GM12878 (cell line): Measurements from ENCODE around the gene REN. TPM values are rescaled to one million over a fixed set of nuclear protein-coding genes. Genes with fewer than 3 reads are reported as not detected.

Experiments used
- BCL11A ChIP-seq: IDR thresholded peaks from 2 replicates; pipeline ENCODE4 v1.6.1; 2011; ENCODE audit warnings: low read depth, low read length
- HDAC2 ChIP-seq: fragments of 200-600 bp; sonication (generic); IDR thresholded peaks from 2 replicates; pipeline ENCODE4 v1.6.1; 2017
- IKZF2 ChIP-seq, 2 experiments: fragments of 450-650 bp; IDR thresholded peaks; 2 replicates each; pipeline ENCODE4 v1.6.1; 2017; ENCODE audit warnings: mild to moderate bottlenecking in 2 of 2, moderate library complexity in 2 of 2
- KAT2A ChIP-seq: conservative IDR thresholded peaks from 2 replicates; pipeline ENCODE4 v1.6.1; 2011; ENCODE audit warnings: low read depth, low read length; ENCODE audit not compliant: control insufficient read depth
- MEF2B ChIP-seq: fragments of 450-650 bp; IDR thresholded peaks from 2 replicates; pipeline ENCODE4 v1.6.1; 2018; ENCODE audit warnings: mild to moderate bottlenecking, moderate library complexity; ENCODE audit not compliant: partially characterized antibody, poor library complexity, severe bottlenecking
- MTA2 ChIP-seq: fragments of 450-650 bp; IDR thresholded peaks from 2 replicates; pipeline ENCODE4 v1.6.1; 2016; ENCODE audit warnings: low read depth, mild to moderate bottlenecking, moderate library complexity
- POLR2A ChIP-seq: IDR thresholded peaks from 2 replicates; pipeline ENCODE4 v1.6.1; 2011; ENCODE audit warnings: low read depth, mild to moderate bottlenecking, low read length
- SMC3 ChIP-seq: IDR thresholded peaks from 2 replicates; pipeline ENCODE4 v1.6.1; 2011; ENCODE audit warnings: low read length, improper control_type of control experiment, borderline replicate concordance
- SREBF2 ChIP-seq: IDR thresholded peaks from 2 replicates; pipeline ENCODE4 v1.6.1; 2012; ENCODE audit warnings: mild to moderate bottlenecking, low read length
- ZZZ3 ChIP-seq: IDR thresholded peaks from 2 replicates; pipeline ENCODE4 v1.6.1; 2011; ENCODE audit warnings: low read depth; ENCODE audit not compliant: control insufficient read depth, insufficient read length
- polyA plus RNA-seq, 11 experiments: library from polyadenylated mRNA; depleted of rRNA in 4 of 11; unstranded in 6 of 11; stranded (reverse) in 5 of 11; fragments of >200 nt; fragmentation: Nextera tagmentation in 4 of 11; fragmentation: Illumina TruSeq in 1 of 11; extraction: Ambion mirVana in 4 of 11; extraction: Trizol in 1 of 11; gene quantifications; 1 replicate in 1 of 11; 2 replicates in 10 of 11; pipeline versions ENCODE4 v1.2.1 to v1.2.3, GENCODE V29; 2011 to 2016; ENCODE audit warnings: inconsistent platforms in 2 of 11, missing spikeins in 2 of 11, low read depth in 1 of 11
- total RNA-seq, 4 experiments: library from RNA; depleted of rRNA in 3 of 4; stranded (reverse); fragments of >200 nt in 3 of 4; fragmentation: Illumina TruSeq in 1 of 4; extraction: Trizol in 1 of 4; gene quantifications; 2 replicates each; pipeline versions ENCODE4 v1.2.1 to v1.2.3, GENCODE V29; 2013 to 2021
- TF ChIP-seq, protein P1 (sequence below): IDR thresholded peaks from 2 replicates; pipeline ENCODE4 v1.6.1; 2012; ENCODE audit warnings: improper control_type of control experiment, low read depth, low read length; ENCODE audit not compliant: insufficient replicate concordance
- TF ChIP-seq, protein P2 (sequence below): fragments of 450-650 bp; IDR thresholded peaks from 2 replicates; pipeline ENCODE4 v1.6.1; 2018; ENCODE audit warnings: mild to moderate bottlenecking, low read depth, moderate library complexity; ENCODE audit not compliant: partially characterized antibody
- TF ChIP-seq, protein P3 (sequence below): IDR thresholded peaks from 2 replicates; pipeline ENCODE4 v1.6.1; 2011; ENCODE audit warnings: borderline replicate concordance, low read depth, mild to moderate bottlenecking, moderate library complexity, mixed read lengths, low read length; ENCODE audit not compliant: insufficient read depth; ENCODE audit errors: extremely low read length

REN gene
- total and polyA plus RNA-seq, 10 of the 15 experiments (the other 5 are each of a cell fraction or from before 2014, with no cell fraction given), result not detected

DNA sequence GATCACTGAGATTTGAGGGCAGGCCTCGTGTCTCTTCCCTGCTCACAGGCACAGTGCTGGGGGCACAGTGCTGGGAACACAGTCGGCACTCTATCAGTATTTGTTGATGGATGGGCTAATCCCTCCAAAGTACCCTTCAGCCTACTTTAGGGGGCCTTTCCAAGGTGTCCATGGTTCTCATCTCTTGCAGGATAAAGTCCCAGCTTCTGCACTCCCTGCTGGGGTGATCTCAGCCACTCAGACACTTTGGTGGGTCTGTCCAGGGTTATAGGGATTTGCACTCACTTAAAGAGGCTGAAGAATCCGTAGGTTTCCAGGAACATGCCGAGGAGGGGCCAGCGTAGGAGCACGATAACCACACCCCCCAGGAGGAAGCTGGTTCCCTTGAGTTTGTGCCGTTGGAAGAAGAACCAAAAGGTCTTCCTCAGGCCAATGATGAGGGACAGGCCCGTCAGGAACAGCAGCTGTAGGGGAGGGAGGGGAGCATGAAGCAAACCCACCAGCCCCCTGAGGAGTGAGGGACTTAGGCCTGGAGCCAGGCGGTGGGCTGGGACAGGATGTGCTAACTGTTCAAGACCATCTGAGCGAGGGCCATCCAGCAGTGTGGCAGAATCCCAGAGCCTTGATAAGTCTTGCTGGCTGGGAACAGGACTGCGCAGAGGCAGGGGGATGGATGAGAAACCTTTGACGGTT, 35.4 kb upstream of the REN start (continued):
- TF ChIP-seq, protein P1, sequence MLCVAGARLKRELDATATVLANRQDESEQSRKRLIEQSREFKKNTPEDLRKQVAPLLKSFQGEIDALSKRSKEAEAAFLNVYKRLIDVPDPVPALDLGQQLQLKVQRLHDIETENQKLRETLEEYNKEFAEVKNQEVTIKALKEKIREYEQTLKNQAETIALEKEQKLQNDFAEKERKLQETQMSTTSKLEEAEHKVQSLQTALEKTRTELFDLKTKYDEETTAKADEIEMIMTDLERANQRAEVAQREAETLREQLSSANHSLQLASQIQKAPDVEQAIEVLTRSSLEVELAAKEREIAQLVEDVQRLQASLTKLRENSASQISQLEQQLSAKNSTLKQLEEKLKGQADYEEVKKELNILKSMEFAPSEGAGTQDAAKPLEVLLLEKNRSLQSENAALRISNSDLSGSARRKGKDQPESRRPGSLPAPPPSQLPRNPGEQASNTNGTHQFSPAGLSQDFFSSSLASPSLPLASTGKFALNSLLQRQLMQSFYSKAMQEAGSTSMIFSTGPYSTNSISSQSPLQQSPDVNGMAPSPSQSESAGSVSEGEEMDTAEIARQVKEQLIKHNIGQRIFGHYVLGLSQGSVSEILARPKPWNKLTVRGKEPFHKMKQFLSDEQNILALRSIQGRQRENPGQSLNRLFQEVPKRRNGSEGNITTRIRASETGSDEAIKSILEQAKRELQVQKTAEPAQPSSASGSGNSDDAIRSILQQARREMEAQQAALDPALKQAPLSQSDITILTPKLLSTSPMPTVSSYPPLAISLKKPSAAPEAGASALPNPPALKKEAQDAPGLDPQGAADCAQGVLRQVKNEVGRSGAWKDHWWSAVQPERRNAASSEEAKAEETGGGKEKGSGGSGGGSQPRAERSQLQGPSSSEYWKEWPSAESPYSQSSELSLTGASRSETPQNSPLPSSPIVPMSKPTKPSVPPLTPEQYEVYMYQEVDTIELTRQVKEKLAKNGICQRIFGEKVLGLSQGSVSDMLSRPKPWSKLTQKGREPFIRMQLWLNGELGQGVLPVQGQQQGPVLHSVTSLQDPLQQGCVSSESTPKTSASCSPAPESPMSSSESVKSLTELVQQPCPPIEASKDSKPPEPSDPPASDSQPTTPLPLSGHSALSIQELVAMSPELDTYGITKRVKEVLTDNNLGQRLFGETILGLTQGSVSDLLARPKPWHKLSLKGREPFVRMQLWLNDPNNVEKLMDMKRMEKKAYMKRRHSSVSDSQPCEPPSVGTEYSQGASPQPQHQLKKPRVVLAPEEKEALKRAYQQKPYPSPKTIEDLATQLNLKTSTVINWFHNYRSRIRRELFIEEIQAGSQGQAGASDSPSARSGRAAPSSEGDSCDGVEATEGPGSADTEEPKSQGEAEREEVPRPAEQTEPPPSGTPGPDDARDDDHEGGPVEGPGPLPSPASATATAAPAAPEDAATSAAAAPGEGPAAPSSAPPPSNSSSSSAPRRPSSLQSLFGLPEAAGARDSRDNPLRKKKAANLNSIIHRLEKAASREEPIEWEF, result no peak
- TF ChIP-seq MTA2 (no peak), IKZF2 (IDR thresholded peaks at IDR 0.05) (no peak), POLR2A (no peak), MEF2B (no peak), BCL11A (no peak), SMC3 (no peak), SREBF2 (no peak), KAT2A (no peak), HDAC2 (no peak), ZZZ3 (no peak)
- TF ChIP-seq, protein P2, sequence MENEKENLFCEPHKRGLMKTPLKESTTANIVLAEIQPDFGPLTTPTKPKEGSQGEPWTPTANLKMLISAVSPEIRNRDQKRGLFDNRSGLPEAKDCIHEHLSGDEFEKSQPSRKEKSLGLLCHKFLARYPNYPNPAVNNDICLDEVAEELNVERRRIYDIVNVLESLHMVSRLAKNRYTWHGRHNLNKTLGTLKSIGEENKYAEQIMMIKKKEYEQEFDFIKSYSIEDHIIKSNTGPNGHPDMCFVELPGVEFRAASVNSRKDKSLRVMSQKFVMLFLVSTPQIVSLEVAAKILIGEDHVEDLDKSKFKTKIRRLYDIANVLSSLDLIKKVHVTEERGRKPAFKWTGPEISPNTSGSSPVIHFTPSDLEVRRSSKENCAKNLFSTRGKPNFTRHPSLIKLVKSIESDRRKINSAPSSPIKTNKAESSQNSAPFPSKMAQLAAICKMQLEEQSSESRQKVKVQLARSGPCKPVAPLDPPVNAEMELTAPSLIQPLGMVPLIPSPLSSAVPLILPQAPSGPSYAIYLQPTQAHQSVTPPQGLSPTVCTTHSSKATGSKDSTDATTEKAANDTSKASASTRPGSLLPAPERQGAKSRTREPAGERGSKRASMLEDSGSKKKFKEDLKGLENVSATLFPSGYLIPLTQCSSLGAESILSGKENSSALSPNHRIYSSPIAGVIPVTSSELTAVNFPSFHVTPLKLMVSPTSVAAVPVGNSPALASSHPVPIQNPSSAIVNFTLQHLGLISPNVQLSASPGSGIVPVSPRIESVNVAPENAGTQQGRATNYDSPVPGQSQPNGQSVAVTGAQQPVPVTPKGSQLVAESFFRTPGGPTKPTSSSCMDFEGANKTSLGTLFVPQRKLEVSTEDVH, result no peak
- TF ChIP-seq, protein P3, sequence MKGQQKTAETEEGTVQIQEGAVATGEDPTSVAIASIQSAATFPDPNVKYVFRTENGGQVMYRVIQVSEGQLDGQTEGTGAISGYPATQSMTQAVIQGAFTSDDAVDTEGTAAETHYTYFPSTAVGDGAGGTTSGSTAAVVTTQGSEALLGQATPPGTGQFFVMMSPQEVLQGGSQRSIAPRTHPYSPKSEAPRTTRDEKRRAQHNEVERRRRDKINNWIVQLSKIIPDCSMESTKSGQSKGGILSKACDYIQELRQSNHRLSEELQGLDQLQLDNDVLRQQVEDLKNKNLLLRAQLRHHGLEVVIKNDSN, result no peak
